ENCODE data around the gene AOX1.
A peak's percentile ranks its signal among the peaks of the same experiment; 100 is the strongest.
"Not testable (repeated sequence)": the region's sequence is repeated elsewhere in the genome, so short reads cannot be mapped to it uniquely, and the experiment has no call there.

Gene AOX1

GRCh38 chr2:200585730-200586643 lies at the start of gene AOX1:
Gene AOX1, plus strand, starts transcription at chr2:200586014. Its CDS starts 95 bp downstream, at chr2:200586109.
- no peak for TF ChIP-seq JUND (IDR thresholded peaks at IDR 0.05; ENCODE audit: low read depth)
- in situ Hi-C loops (cut with HindIII; ENCODE audit: low pct_unique_long_range_greater_than_20kb, low sequenced_read_pairs) = no loop called here

GRCh38 chr2:200538139-200538538 lies 47.7 kb upstream of the AOX1 start:
- in situ Hi-C loops (cut with HindIII; ENCODE audit: low pct_unique_long_range_greater_than_20kb, low sequenced_read_pairs) = no loop called here
- DNase-seq (ENCODE audit: low read depth in 1 of 2, low spot score in 1 of 2) = no peak
- no peak for TF ChIP-seq JUND (IDR thresholded peaks at IDR 0.05; ENCODE audit: low read depth)

More at GRCh38 chr2:200585730-200586643, at the start of gene AOX1:
- DNase-seq (ENCODE audit: low read depth in 1 of 2, low spot score in 1 of 2) = no peak

- in situ Hi-C loops (cut with HindIII; ENCODE audit: low pct_unique_long_range_greater_than_20kb, low sequenced_read_pairs) = no loop called here
- TF ChIP-seq JUND (IDR thresholded peaks at IDR 0.05; ENCODE audit: low read depth) = no peak
- no peak for DNase-seq (ENCODE audit: low read depth in 1 of 2, low spot score in 1 of 2)
These were observed 45.0 kb upstream of the AOX1 start for GRCh38 chr2:200540793-200541192.

GRCh38 chr2:200566596-200566995 lies 19.2 kb upstream of the AOX1 start:
- in situ Hi-C loops (cut with HindIII; ENCODE audit: low pct_unique_long_range_greater_than_20kb, low sequenced_read_pairs) = not testable (repeated sequence)

GRCh38 chr2:200567932-200568331 lies 17.9 kb upstream of the AOX1 start:
- in situ Hi-C loops (cut with HindIII; ENCODE audit: low pct_unique_long_range_greater_than_20kb, low sequenced_read_pairs) = no loop called here
- no peak for DNase-seq (ENCODE audit: low read depth in 1 of 2, low spot score in 1 of 2)
- TF ChIP-seq JUND (IDR thresholded peaks at IDR 0.05; ENCODE audit: low read depth) = no peak

More at GRCh38 chr2:200566596-200566995, 19.2 kb upstream of the AOX1 start:
- DNase-seq (ENCODE audit: low read depth in 1 of 2, low spot score in 1 of 2) = not testable (repeated sequence)

GRCh38 chr2:200575957-200576356 lies 9.9 kb upstream of the AOX1 start:
- TF ChIP-seq JUND (IDR thresholded peaks at IDR 0.05; ENCODE audit: low read depth) = no peak
- DNase-seq (ENCODE audit: low read depth in 1 of 2, low spot score in 1 of 2) = peak; percentile 4 to 17
- in situ Hi-C loops (cut with HindIII; ENCODE audit: low pct_unique_long_range_greater_than_20kb, low sequenced_read_pairs) = no loop called here

- in situ Hi-C loops (cut with HindIII; ENCODE audit: low pct_unique_long_range_greater_than_20kb, low sequenced_read_pairs) = no loop called here
- no peak for DNase-seq (ENCODE audit: low read depth in 1 of 2, low spot score in 1 of 2)
- no peak for TF ChIP-seq JUND (IDR thresholded peaks at IDR 0.05; ENCODE audit: low read depth)
These were observed 8.8 kb upstream of the AOX1 start for GRCh38 chr2:200577027-200577426.

GRCh38 chr2:200578778-200579177 lies 7.0 kb upstream of the AOX1 start:
- TF ChIP-seq JUND (IDR thresholded peaks at IDR 0.05; ENCODE audit: low read depth) = no peak
- in situ Hi-C loops (cut with HindIII; ENCODE audit: low pct_unique_long_range_greater_than_20kb, low sequenced_read_pairs) = no loop called here
- peak in 1 of 2 experiments; percentile 30 for DNase-seq (ENCODE audit: low read depth in 1 of 2, low spot score in 1 of 2)

GRCh38 chr2:200584639-200585038 lies 1.2 kb upstream of the AOX1 start:
- in situ Hi-C loops (cut with HindIII; ENCODE audit: low pct_unique_long_range_greater_than_20kb, low sequenced_read_pairs) = no loop called here
- no peak for DNase-seq (ENCODE audit: low read depth in 1 of 2, low spot score in 1 of 2)
- no peak for TF ChIP-seq JUND (IDR thresholded peaks at IDR 0.05; ENCODE audit: low read depth)

GRCh38 chr2:200585340-200585729 lies 479 bp upstream of the AOX1 start:
- no peak for DNase-seq (ENCODE audit: low read depth in 1 of 2, low spot score in 1 of 2)
- in situ Hi-C loops (cut with HindIII; ENCODE audit: low pct_unique_long_range_greater_than_20kb, low sequenced_read_pairs) = no loop called here
- no peak for TF ChIP-seq JUND (IDR thresholded peaks at IDR 0.05; ENCODE audit: low read depth)

- DNase-seq (ENCODE audit: low read depth in 1 of 2, low spot score in 1 of 2) = no peak
- TF ChIP-seq JUND (IDR thresholded peaks at IDR 0.05; ENCODE audit: low read depth) = no peak
- in situ Hi-C loops (cut with HindIII; ENCODE audit: low pct_unique_long_range_greater_than_20kb, low sequenced_read_pairs) = no loop called here
These were observed 796 bp downstream of the AOX1 start for GRCh38 chr2:200586644-200586975.

- TF ChIP-seq JUND (IDR thresholded peaks at IDR 0.05; ENCODE audit: low read depth) = no peak
- in situ Hi-C loops (cut with HindIII; ENCODE audit: low pct_unique_long_range_greater_than_20kb, low sequenced_read_pairs) = no loop called here
- DNase-seq (ENCODE audit: low read depth in 1 of 2, low spot score in 1 of 2) = no peak
These were observed 1.3 kb downstream of the AOX1 start for GRCh38 chr2:200587007-200587616.

GRCh38 chr2:200588076-200588678 lies 2.4 kb downstream of the AOX1 start:
- TF ChIP-seq JUND (IDR thresholded peaks at IDR 0.05; ENCODE audit: low read depth) = no peak
- in situ Hi-C loops (cut with HindIII; ENCODE audit: low pct_unique_long_range_greater_than_20kb, low sequenced_read_pairs) = no loop called here
- DNase-seq (ENCODE audit: low read depth in 1 of 2, low spot score in 1 of 2) = no peak
